HCT116 (cell line): ENCODE measurements around the gene RASGRF2. TPM values are rescaled to one million over a fixed set of nuclear protein-coding genes. Genes with fewer than 3 reads are reported as not detected.

Experiments used
- ATAC-seq: fragments of 200-7000 bp; cut with Tn5 transposase; 2 replicates; pipeline ENCODE4 v1.9.1; 2020; ENCODE audit warnings: mild to moderate bottlenecking, moderate library complexity
- BruUV-seq: library from RNA; stranded (reverse); fragments of 400-500 nt; replicated peaks from 2 replicates; lab custom pipeline; 2021; lab: Mats Ljungman, UMichigan
- CTCF ChIA-PET: fragments of 300-600 bp; sonication (Branson Sonifier 250); formaldehyde crosslinking; loops from one replicate; lab custom pipeline; 2021; ENCODE audit warnings: antibody characterized with exemption; lab: Charles Lee
- POLR2A ChIA-PET: fragments of 300-600, 350-600 bp; sonication (Branson Sonifier 250); formaldehyde crosslinking; loops from one replicate; lab custom pipeline; 2021; ENCODE audit warnings: antibody characterized with exemption; lab: Charles Lee
- RAD21 ChIA-PET, 2 experiments: fragments of 300-600 bp; sonication (Branson Sonifier 250); formaldehyde crosslinking; loops; one replicate each; lab custom pipeline; 2023; ENCODE audit warnings: low total read pairs in 2 of 2; ENCODE audit not compliant: uncharacterized antibody in 2 of 2, unreplicated experiment in 2 of 2, low non-redundant PET in 1 of 2; lab: Charles Lee
- DNase-seq: peaks from one replicate; pipeline ENCODE4 v3.0.0-alpha.2; 2010; ENCODE audit warnings: low read depth, low spot score
- H2AFZ ChIP-seq: fragments of 200-600 bp; shearing (Covaris generic), sonication (generic); 2 replicates; pipeline ENCODE4 v1.6.1; 2017; ENCODE audit warnings: low read depth, mixed run types, mixed read lengths, antibody characterized with exemption, low read length; ENCODE audit not compliant: poor library complexity, severe bottlenecking
- H3K27ac ChIP-seq: 2 replicates; pipeline ENCODE4 v1.5.1; 2012; ENCODE audit warnings: low read depth, low read length
- H3K27me3 ChIP-seq: fragments of 200-600 bp; sonication (generic); 2 replicates; pipeline ENCODE4 v1.6.1; 2016; ENCODE audit warnings: mixed run types, low read length, mixed read lengths; ENCODE audit not compliant: insufficient read depth
- H3K36me3 ChIP-seq, 2 experiments: fragments of 200-500 bp in 1 of 2; fragments of 200-600 bp in 1 of 2; sonication (Bioruptor generic) in 1 of 2; sonication (generic) in 1 of 2; 2 replicates each; pipeline versions ENCODE4 v1.5.1 to v1.6.1; 2014 to 2016; ENCODE audit warnings: low read length in 2 of 2, inconsistent platforms in 1 of 2, mixed read lengths in 1 of 2, mixed run types in 1 of 2; ENCODE audit not compliant: insufficient read depth in 2 of 2, control insufficient read depth in 1 of 2
- H3K4me1 ChIP-seq, 2 experiments: fragments of 200-600 bp in 1 of 2; sonication (generic) in 1 of 2; 2 replicates each; pipeline versions ENCODE4 v1.5.1 to v1.6.1; 2012 to 2017; ENCODE audit warnings: low read length in 2 of 2, inconsistent platforms in 1 of 2, mild to moderate bottlenecking in 1 of 2, mixed read lengths in 1 of 2, mixed run types in 1 of 2, moderate library complexity in 1 of 2; ENCODE audit not compliant: insufficient read depth in 2 of 2, control insufficient read depth in 1 of 2
- H3K4me2 ChIP-seq: fragments of 200-600 bp; sonication (generic); 2 replicates; pipeline ENCODE4 v1.6.1; 2017; ENCODE audit warnings: mixed run types, low read length, mixed read lengths
- H3K4me3 ChIP-seq, 2 experiments: fragments of 200-600 bp in 1 of 2; sonication (generic) in 1 of 2; replicated peaks in 1 of 2; 2 replicates each; pipeline ENCODE4 v1.5.1; 2011 to 2016; ENCODE audit warnings: low read length in 2 of 2, control low read depth in 1 of 2, low read depth in 1 of 2, mild to moderate bottlenecking in 1 of 2, mixed read lengths in 1 of 2, mixed run types in 1 of 2
- H3K79me2 ChIP-seq: fragments of 200-600 bp; sonication (generic); 2 replicates; pipeline ENCODE4 v1.6.1; 2017; ENCODE audit warnings: mild to moderate bottlenecking, mixed run types, low read length, moderate library complexity, mixed read lengths; ENCODE audit not compliant: insufficient read depth
- H3K9ac ChIP-seq: fragments of 200-600 bp; sonication (generic); 2 replicates; pipeline ENCODE4 v1.6.1; 2016; ENCODE audit warnings: low read length, mixed read lengths
- H3K9me2 ChIP-seq: fragments of 200-600 bp; sonication (generic), shearing (Covaris generic); 2 replicates; pipeline ENCODE4 v1.6.1; 2017; ENCODE audit warnings: mixed run types, mild to moderate bottlenecking, moderate library complexity; ENCODE audit not compliant: insufficient read depth
- H3K9me3 ChIP-seq, 2 experiments: fragments of 200-500 bp in 1 of 2; fragments of 200-600 bp in 1 of 2; sonication (Bioruptor generic) in 1 of 2; sonication (generic) in 1 of 2; 2 replicates each; pipeline ENCODE4 v1.6.1; 2014 to 2017; ENCODE audit warnings: low read length in 2 of 2, mixed read lengths in 2 of 2, inconsistent platforms in 1 of 2, low read depth in 1 of 2, mild to moderate bottlenecking in 1 of 2, mixed run types in 1 of 2, moderate library complexity in 1 of 2; ENCODE audit not compliant: control insufficient read depth in 1 of 2, insufficient read depth in 1 of 2
- H4K20me1 ChIP-seq: fragments of 200-600 bp; sonication (generic), shearing (Covaris generic); 2 replicates; pipeline ENCODE4 v1.6.1; 2017; ENCODE audit warnings: mixed run types, mild to moderate bottlenecking, moderate library complexity; ENCODE audit not compliant: insufficient read depth
- CEBPB ChIP-seq: IDR thresholded peaks from 2 replicates; pipeline ENCODE4 v1.6.1; 2012; ENCODE audit warnings: low read depth
- ELF1 ChIP-seq: IDR thresholded peaks from 2 replicates; pipeline ENCODE4 v1.6.1; 2012; ENCODE audit warnings: low read depth, borderline replicate concordance
- EZH2 ChIP-seq: fragments of 200-600 bp; sonication (generic); IDR thresholded peaks from 2 replicates; pipeline ENCODE4 v1.6.1; 2017; ENCODE audit warnings: antibody characterized with exemption, mixed run types
- EZH2phosphoT487 ChIP-seq: fragments of 200-600 bp; IDR thresholded peaks from 2 replicates; pipeline ENCODE4 v1.6.1; 2018; ENCODE audit warnings: antibody characterized with exemption, borderline replicate concordance
- FOSL1 ChIP-seq: IDR thresholded peaks from 2 replicates; pipeline ENCODE4 v1.6.1; 2012; ENCODE audit warnings: low read depth
- JUND ChIP-seq: IDR thresholded peaks from 2 replicates; pipeline ENCODE4 v1.6.1; 2012
- MAX ChIP-seq: IDR thresholded peaks from 2 replicates; pipeline ENCODE4 v1.6.1; 2012
- POLR2AphosphoS5 ChIP-seq: IDR thresholded peaks from 2 replicates; pipeline ENCODE4 v1.6.1; 2011; ENCODE audit warnings: mild to moderate bottlenecking, low read depth, low read length, moderate library complexity
- RAD21 ChIP-seq: IDR thresholded peaks from 2 replicates; pipeline ENCODE4 v1.6.1; 2012; ENCODE audit warnings: low read depth, mild to moderate bottlenecking
- SIN3A ChIP-seq: IDR thresholded peaks from 2 replicates; pipeline ENCODE4 v1.6.1; 2012; ENCODE audit warnings: low read depth
- SP1 ChIP-seq: IDR thresholded peaks from 2 replicates; pipeline ENCODE4 v1.6.1; 2012; ENCODE audit warnings: low read depth
- SRF ChIP-seq: IDR thresholded peaks from 2 replicates; pipeline ENCODE4 v1.6.1; 2012; ENCODE audit warnings: low read depth
- TCF7L2 ChIP-seq: IDR thresholded peaks from 2 replicates; pipeline ENCODE4 v1.7.0; 2011; ENCODE audit warnings: borderline replicate concordance, inconsistent platforms; ENCODE audit not compliant: insufficient read depth, insufficient read length; ENCODE audit errors: extremely low read depth
- ZFX ChIP-seq: fragments of 450-650 bp; IDR thresholded peaks from 2 replicates; pipeline ENCODE4 v1.6.1; 2017
- intact Hi-C: fragments of 100-400 bp; cut with micrococcal nuclease; formaldehyde crosslinking; loops from 2 replicates; pipeline ENCODE4 v1.10.0; 2022
- total RNA-seq: library from RNA; stranded (reverse); gene quantifications from one replicate; pipeline ENCODE4 v1.2.1, GENCODE V29; 2021; ENCODE audit not compliant: unreplicated experiment
- TF ChIP-seq, protein P1 (sequence below): IDR thresholded peaks from 2 replicates; pipeline ENCODE4 v1.6.1; 2012; ENCODE audit warnings: low read depth
- TF ChIP-seq, protein P2 (sequence below), 3 experiments: fragments of 200-600 bp in 1 of 3; sonication (generic) in 1 of 3; IDR thresholded peaks in 2 of 3; conservative IDR thresholded peaks in 1 of 3; 2 replicates each; pipeline ENCODE4 v1.5.1; 2012 to 2017; ENCODE audit warnings: low read depth in 2 of 3, low read length in 2 of 3, antibody characterized with exemption in 1 of 3, borderline replicate concordance in 1 of 3, control low read depth in 1 of 3, mild to moderate bottlenecking in 1 of 3, mixed read lengths in 1 of 3, mixed run types in 1 of 3, moderate library complexity in 1 of 3; ENCODE audit not compliant: insufficient read depth in 1 of 3

RASGRF2 gene
- total RNA-seq, 1 experiment from 2014 or later, result 0.05 TPM

GRCh38 chr5:81202655-81203054 is 242.5 kb downstream of the RASGRF2 start:
- DNase-seq, result no peak
- Histone ChIP-seq H3K79me2 (no peaks in the 10 kb centered on the region), H3K4me1 (no peaks in the 10 kb centered on the region), H4K20me1 (no peaks in the 10 kb centered on the region), H3K27me3 (no peaks in the 10 kb centered on the region), H3K9me3 (no peaks in the 10 kb centered on the region), H3K9me2 (no peaks in the 10 kb centered on the region), H3K27ac (no peak overlapping the region), H3K9ac (no peak overlapping the region), H3K4me2 (no peak overlapping the region), H3K4me3 (no peak overlapping the region), H3K36me3 (no peaks in the 10 kb centered on the region), H2AFZ (no peak overlapping the region)
- intact Hi-C loops, result no loop called here
- RAD21 ChIA-PET, result no interaction called here
- CTCF ChIA-PET, result no interaction called here
- no peak for ATAC-seq
- BruUV-seq, result no TSS peak
- TF ChIP-seq ZFX, result no peak
- no peak for TF ChIP-seq MAX
- no peak for TF ChIP-seq CEBPB
- TF ChIP-seq RAD21, result no peak
- no peak for TF ChIP-seq SP1
- TF ChIP-seq SIN3A, result no peak
- TF ChIP-seq, protein P1, sequence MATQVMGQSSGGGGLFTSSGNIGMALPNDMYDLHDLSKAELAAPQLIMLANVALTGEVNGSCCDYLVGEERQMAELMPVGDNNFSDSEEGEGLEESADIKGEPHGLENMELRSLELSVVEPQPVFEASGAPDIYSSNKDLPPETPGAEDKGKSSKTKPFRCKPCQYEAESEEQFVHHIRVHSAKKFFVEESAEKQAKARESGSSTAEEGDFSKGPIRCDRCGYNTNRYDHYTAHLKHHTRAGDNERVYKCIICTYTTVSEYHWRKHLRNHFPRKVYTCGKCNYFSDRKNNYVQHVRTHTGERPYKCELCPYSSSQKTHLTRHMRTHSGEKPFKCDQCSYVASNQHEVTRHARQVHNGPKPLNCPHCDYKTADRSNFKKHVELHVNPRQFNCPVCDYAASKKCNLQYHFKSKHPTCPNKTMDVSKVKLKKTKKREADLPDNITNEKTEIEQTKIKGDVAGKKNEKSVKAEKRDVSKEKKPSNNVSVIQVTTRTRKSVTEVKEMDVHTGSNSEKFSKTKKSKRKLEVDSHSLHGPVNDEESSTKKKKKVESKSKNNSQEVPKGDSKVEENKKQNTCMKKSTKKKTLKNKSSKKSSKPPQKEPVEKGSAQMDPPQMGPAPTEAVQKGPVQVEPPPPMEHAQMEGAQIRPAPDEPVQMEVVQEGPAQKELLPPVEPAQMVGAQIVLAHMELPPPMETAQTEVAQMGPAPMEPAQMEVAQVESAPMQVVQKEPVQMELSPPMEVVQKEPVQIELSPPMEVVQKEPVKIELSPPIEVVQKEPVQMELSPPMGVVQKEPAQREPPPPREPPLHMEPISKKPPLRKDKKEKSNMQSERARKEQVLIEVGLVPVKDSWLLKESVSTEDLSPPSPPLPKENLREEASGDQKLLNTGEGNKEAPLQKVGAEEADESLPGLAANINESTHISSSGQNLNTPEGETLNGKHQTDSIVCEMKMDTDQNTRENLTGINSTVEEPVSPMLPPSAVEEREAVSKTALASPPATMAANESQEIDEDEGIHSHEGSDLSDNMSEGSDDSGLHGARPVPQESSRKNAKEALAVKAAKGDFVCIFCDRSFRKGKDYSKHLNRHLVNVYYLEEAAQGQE, result no peak
- TF ChIP-seq JUND, result no peak
- no peak for TF ChIP-seq SRF
- TF ChIP-seq EZH2, result no peak
- no peak for TF ChIP-seq TCF7L2
- TF ChIP-seq, protein P2, sequence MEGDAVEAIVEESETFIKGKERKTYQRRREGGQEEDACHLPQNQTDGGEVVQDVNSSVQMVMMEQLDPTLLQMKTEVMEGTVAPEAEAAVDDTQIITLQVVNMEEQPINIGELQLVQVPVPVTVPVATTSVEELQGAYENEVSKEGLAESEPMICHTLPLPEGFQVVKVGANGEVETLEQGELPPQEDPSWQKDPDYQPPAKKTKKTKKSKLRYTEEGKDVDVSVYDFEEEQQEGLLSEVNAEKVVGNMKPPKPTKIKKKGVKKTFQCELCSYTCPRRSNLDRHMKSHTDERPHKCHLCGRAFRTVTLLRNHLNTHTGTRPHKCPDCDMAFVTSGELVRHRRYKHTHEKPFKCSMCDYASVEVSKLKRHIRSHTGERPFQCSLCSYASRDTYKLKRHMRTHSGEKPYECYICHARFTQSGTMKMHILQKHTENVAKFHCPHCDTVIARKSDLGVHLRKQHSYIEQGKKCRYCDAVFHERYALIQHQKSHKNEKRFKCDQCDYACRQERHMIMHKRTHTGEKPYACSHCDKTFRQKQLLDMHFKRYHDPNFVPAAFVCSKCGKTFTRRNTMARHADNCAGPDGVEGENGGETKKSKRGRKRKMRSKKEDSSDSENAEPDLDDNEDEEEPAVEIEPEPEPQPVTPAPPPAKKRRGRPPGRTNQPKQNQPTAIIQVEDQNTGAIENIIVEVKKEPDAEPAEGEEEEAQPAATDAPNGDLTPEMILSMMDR (IDR thresholded peaks at IDR 0.05 in 2 of 3, conservative IDR thresholded peaks at IDR 0.05 in 1 of 3; ENCODE audit: borderline replicate concordance in 1 of 3, insufficient read depth in 1 of 3, low read depth in 2 of 3, low read length in 2 of 3), result no peak
- TF ChIP-seq EZH2phosphoT487, result no peak
- no peak for TF ChIP-seq ELF1
- TF ChIP-seq POLR2AphosphoS5, result no peak
- TF ChIP-seq FOSL1, result no peak
- POLR2A ChIA-PET, result no interaction called here
